Thymus (tissue), 11 donors: ENCODE results near the gene TRIOBP. TPM values are rescaled to one million over a fixed set of nuclear protein-coding genes. Genes with fewer than 3 reads are reported as not detected.
"Not testable (repeated sequence)": the region's sequence is repeated elsewhere in the genome, so short reads cannot be mapped to it uniquely, and the experiment has no call there.

Experiments
- DNase-seq, 9 donors: peaks; one replicate each; pipeline ENCODE4 v3.0.0-alpha.2; 2013; ENCODE audit warnings: low spot score in 9 of 9, low read depth in 6 of 9, missing footprints in 1 of 9
- H3K27ac ChIP-seq, 2 donors: one replicate each; pipeline ENCODE4 v1.5.1; 2013; ENCODE audit warnings: control low read depth in 1 of 2, low read depth in 1 of 2, low read length in 1 of 2, mild to moderate bottlenecking in 1 of 2, moderate library complexity in 1 of 2
- H3K27me3 ChIP-seq, 2 donors: one replicate each; pipeline ENCODE4 v1.5.1; 2013; ENCODE audit warnings: low read length in 1 of 2; ENCODE audit not compliant: control insufficient read depth in 2 of 2, insufficient read depth in 1 of 2
- H3K36me3 ChIP-seq, 2 donors: one replicate each; pipeline ENCODE4 v1.5.1; 2013; ENCODE audit warnings: low read length in 1 of 2, mild to moderate bottlenecking in 1 of 2, moderate library complexity in 1 of 2; ENCODE audit not compliant: control insufficient read depth in 2 of 2, insufficient read depth in 2 of 2
- H3K4me1 ChIP-seq, 2 donors: one replicate each; pipeline ENCODE4 v1.5.1; 2013; ENCODE audit warnings: low read length in 2 of 2; ENCODE audit not compliant: control insufficient read depth in 2 of 2, insufficient read depth in 2 of 2
- H3K4me3 ChIP-seq, 2 donors: one replicate each; pipeline ENCODE4 v1.5.1; 2013; ENCODE audit warnings: low read length in 2 of 2, control low read depth in 1 of 2, mild to moderate bottlenecking in 1 of 2
- H3K9me3 ChIP-seq, 2 donors: one replicate each; pipeline ENCODE4 v1.5.1; 2013; ENCODE audit warnings: low read length in 1 of 2, mild to moderate bottlenecking in 1 of 2; ENCODE audit not compliant: control insufficient read depth in 2 of 2, insufficient read depth in 1 of 2
- WGBS: extraction: QIAGEN DNeasy Blood & Tissue Kit; methylation state at CpG from one replicate; pipeline ENCODE4 v1.1.7; 2013; 5-methylcytosine and 5-hydroxymethylcytosine counted together
- polyA plus RNA-seq: library from polyadenylated mRNA; stranded (reverse); fragments of 200-250 nt; gene quantifications from one replicate; pipeline ENCODE4 v1.2.3, GENCODE V29; 2013
- total RNA-seq: library from RNA; stranded (reverse); fragments of 120-200 nt; gene quantifications from one replicate; pipeline ENCODE4 v1.2.4, GENCODE V29; 2013
- donor health status: healthy.

TRIOBP gene
- total and polyA plus RNA-seq, 2 donors: 19.5 to 29.8 TPM

DNA sequence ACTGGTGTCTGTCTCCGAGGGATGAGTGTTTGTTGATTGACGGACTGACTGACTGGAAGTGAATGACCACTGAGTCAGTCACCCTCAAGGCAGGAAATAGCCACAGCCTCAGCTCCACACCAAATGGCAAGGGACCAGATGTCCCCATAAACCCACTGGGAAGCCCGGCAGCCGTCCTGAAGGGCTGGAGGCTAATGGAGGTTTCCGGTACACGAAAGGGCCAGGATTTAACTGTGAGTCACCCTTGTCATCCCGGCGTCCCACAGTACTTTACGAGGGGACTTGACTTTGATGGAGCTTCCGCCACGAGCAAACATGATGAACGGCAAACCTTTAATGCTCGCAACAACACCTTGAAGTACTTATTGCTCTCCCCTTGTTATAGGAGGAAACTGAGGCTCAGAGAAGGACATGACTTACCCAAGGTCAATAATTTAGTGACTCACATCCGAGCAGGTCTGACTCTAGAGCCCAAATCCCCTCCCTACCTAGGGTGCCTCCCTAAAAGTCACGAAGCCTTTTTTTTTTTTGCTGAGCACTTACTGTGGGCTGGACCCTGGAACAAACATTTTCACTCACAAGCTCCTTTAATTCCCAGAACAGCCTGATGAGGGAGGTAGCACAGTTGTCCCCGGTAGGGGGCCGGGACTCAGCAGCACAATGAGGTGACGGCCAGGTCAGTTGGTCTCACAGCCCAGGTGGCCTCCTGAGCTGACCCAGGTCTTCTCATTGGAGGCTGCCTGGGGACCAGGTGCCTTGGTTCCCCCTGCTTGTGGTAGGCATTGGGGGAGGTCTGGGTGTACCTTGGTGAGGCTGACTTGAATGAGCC lies 85.7 kb downstream of the TRIOBP start:
- H3K9me3 ChIP-seq: no peaks in the 10 kb centered on the region
- H3K4me1 ChIP-seq: no peaks in the 10 kb centered on the region
- DNase-seq: no peak
- 93% methylated on average over 18 of the region's 18 CpGs for WGBS
- H3K36me3 ChIP-seq: no peaks in the 10 kb centered on the region
- H3K27me3 ChIP-seq: no peaks in the 10 kb centered on the region
- H3K27ac ChIP-seq: no peak overlapping the region
- no peak overlapping the region for H3K4me3 ChIP-seq

DNA sequence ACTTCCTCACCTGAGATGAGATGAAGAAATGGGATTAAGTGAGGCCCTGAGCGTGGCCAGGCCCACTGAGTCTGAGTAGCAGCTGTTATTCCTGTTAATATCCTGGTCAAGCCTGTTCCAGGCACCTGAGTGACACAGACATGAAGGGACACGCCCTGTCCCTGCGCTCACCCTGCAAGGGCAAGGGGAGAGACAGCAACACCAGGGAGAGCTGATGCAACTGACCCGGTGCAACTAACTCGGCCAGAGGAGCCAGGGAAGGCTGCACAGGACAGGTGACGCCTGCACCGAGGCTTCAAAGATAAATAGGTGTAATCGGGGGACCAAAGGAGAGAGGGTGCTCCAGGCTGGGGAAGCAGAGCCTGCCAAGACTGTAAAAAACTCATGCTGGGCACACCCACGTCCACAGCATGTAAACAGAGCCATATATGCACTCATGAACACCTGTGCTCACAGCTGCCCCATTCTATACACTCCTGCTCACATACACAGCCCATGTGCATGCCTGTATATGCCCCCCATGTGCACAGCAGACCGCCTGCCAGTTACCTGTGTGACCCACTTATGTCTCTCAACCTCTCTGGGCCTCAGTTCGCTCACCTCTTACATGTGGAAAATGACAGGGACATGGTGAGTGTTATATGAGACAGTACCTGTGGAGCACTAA lies 88.1 kb downstream of the TRIOBP start:
- no peaks in the 10 kb centered on the region for H3K27me3 ChIP-seq
- WGBS: 85% methylated on average over 11 of the region's 11 CpGs
- H3K27ac ChIP-seq: no peak overlapping the region
- no peaks in the 10 kb centered on the region for H3K4me1 ChIP-seq
- no peaks in the 10 kb centered on the region for H3K36me3 ChIP-seq
- no peak for DNase-seq
- H3K4me3 ChIP-seq: no peak overlapping the region
- H3K9me3 ChIP-seq: no peaks in the 10 kb centered on the region

DNA sequence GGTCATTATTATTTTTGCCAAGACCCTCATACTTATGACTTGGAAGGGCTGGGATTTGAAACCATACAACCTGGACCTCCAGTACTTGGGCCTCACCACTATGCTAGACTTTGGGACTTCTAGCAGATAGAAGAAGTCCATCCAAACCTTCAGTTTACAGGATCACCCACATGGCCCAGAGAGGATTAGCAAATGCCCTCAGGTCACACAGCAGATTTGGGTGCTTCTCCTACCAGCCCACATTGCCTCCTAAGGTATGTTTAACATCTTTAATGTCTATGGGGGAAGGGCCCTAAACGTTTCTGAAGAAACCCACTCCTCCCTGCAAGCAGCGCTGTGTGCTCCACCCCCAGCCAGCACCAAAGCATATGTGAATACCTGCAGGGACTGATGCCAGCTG lies 93.4 kb downstream of the TRIOBP start:
- no peaks in the 10 kb centered on the region for H3K4me1 ChIP-seq
- no peak overlapping the region for H3K27ac ChIP-seq
- H3K4me3 ChIP-seq: no peak overlapping the region
- no peaks in the 10 kb centered on the region for H3K9me3 ChIP-seq
- WGBS: 76% methylated on average over 2 of the region's 2 CpGs
- no peaks in the 10 kb centered on the region for H3K36me3 ChIP-seq
- no peaks in the 10 kb centered on the region for H3K27me3 ChIP-seq
- no peak for DNase-seq

- no peaks in the 10 kb centered on the region for H3K27me3 ChIP-seq
- no peak overlapping the region for H3K27ac ChIP-seq
- H3K9me3 ChIP-seq: no peaks in the 10 kb centered on the region
- H3K4me1 ChIP-seq: no peaks in the 10 kb centered on the region
- WGBS: 95% methylated on average over 6 of the region's 6 CpGs
- no peak overlapping the region for H3K4me3 ChIP-seq
- no peak for DNase-seq
- H3K36me3 ChIP-seq: no peaks in the 10 kb centered on the region
Observed at GRCh38 chr22:37792494-37792893, 95.6 kb downstream of the TRIOBP start.

GRCh38 chr22:37794376-37794775 lies 97.5 kb downstream of the TRIOBP start:
- Histone ChIP-seq H3K4me1 (no peaks in the 10 kb centered on the region), H3K4me3 (no peak overlapping the region), H3K9me3 (no peaks in the 10 kb centered on the region), H3K36me3 (no peaks in the 10 kb centered on the region), H3K27me3 (peaks cover 0 to 6% of the 10 kb centered on the region in 2 donors), H3K27ac (no peak overlapping the region)
- no peak for DNase-seq
- 98% methylated on average over 2 of the region's 2 CpGs for WGBS

- Histone ChIP-seq H3K27me3 (peaks cover 0 to 13% of the 10 kb centered on the region in 2 donors), H3K36me3 (no peaks in the 10 kb centered on the region), H3K4me1 (no peaks in the 10 kb centered on the region), H3K9me3 (no peaks in the 10 kb centered on the region), H3K27ac (no peak overlapping the region), H3K4me3 (no peak overlapping the region)
- no peak for DNase-seq
- WGBS: 94% methylated on average over 3 of the region's 3 CpGs
Observed at GRCh38 chr22:37796079-37796478, 99.2 kb downstream of the TRIOBP start.

- peaks cover 3 to 24% of the 10 kb centered on the region in 2 donors for H3K27me3 ChIP-seq
- H3K27ac ChIP-seq, H3K4me1 ChIP-seq, H3K9me3 ChIP-seq, DNase-seq, H3K4me3 ChIP-seq, H3K36me3 ChIP-seq: not testable (repeated sequence)
- WGBS: 98% methylated on average over 7 of the region's 7 CpGs
Observed at GRCh38 chr22:37797259-37797658, 100.4 kb downstream of the TRIOBP start.

- 82% methylated on average over 14 of the region's 14 CpGs for WGBS
- no peak overlapping the region for H3K27ac ChIP-seq
Observed at GRCh38 chr22:37797874-37798500, 101.1 kb downstream of the TRIOBP start.

DNA sequence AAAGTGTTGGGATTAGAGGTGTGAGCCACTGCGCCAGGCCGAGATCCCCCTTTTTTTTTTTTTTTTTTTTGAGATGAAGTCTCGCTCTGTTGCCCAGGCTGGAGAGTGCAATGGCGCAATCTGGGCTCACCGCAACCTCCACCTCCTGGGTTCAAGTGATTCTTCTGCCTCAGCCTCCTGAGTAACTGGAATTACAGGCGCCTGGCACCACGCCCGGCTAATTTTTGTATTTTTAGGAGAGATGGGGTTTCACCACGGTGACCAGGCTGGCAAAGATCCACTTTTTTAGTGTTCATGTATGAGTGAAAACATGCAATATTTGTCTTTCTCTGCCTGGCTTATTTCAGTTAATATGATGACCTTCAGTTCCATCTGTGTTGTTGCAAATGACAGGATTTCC lies 103.1 kb downstream of the TRIOBP start:
- not testable (repeated sequence) for H3K27ac ChIP-seq, H3K36me3 ChIP-seq, H3K9me3 ChIP-seq, DNase-seq, H3K4me3 ChIP-seq
- 88% methylated on average over 9 of the region's 9 CpGs for WGBS
- Histone ChIP-seq H3K4me1 (peaks cover 9 to 25% of the 10 kb centered on the region in 2 donors), H3K27me3 (peaks cover 10 to 52% of the 10 kb centered on the region in 2 donors)

More at GRCh38 chr22:37797874-37798500, 101.1 kb downstream of the TRIOBP start:
- Histone ChIP-seq H3K4me1 (peaks cover 2 to 12% of the 10 kb centered on the region in 2 donors), H3K36me3 (no peaks in the 10 kb centered on the region), H3K4me3 (no peak overlapping the region), H3K27me3 (peaks cover 3 to 32% of the 10 kb centered on the region in 2 donors), H3K9me3 (peaks cover 0 to 1% of the 10 kb centered on the region in 2 donors)
- DNase-seq: no peak
